Bronchial epithelial cell (primary cell): ENCODE measurements around the gene PYROXD2. TPM values are rescaled to one million over a fixed set of nuclear protein-coding genes. Genes with fewer than 3 reads are reported as not detected.
"Not testable (repeated sequence)": the region's sequence is repeated elsewhere in the genome, so short reads cannot be mapped to it uniquely, and the experiment has no call there.

Source experiments
- DNase-seq: peaks from one replicate; pipeline ENCODE4 v3.0.0-alpha.2; 2010; ENCODE audit warnings: low read depth
- FAIRE-seq: peaks from 2 replicates; lab custom pipeline; 2011; peaks lifted over from hg19 to GRCh38; lab: Jason Lieb, UNC
- H3K27me3 ChIP-seq: 2 replicates; pipeline ENCODE4 v1.5.1; 2011; ENCODE audit warnings: low read length; ENCODE audit not compliant: control insufficient read depth, insufficient read depth
- H3K36me3 ChIP-seq: 2 replicates; pipeline ENCODE4 v1.5.1; 2011; ENCODE audit warnings: low read length; ENCODE audit not compliant: control insufficient read depth, insufficient read depth
- H3K4me3 ChIP-seq: 2 replicates; pipeline ENCODE4 v1.5.1; 2011; ENCODE audit warnings: mild to moderate bottlenecking, low read depth, low read length, control low read depth
- CTCF ChIP-seq: IDR thresholded peaks from 2 replicates; pipeline ENCODE4 v1.5.1; 2011; ENCODE audit warnings: mild to moderate bottlenecking, moderate library complexity, low read length, control low read depth, inconsistent platforms; ENCODE audit not compliant: insufficient read depth, severe bottlenecking
- total RNA-seq: library from RNA; depleted of rRNA; stranded (reverse); fragments of >200 nt; gene quantifications from 2 replicates; pipeline ENCODE4 v1.2.1, GENCODE V29; 2014

Gene PYROXD2
- total RNA-seq, 1 donor from 2014 or later: 1.1 TPM

- no peak for FAIRE-seq
- Histone ChIP-seq H3K36me3 (no peaks in the 10 kb centered on the region), H3K4me3 (no peak overlapping the region), H3K27me3 (peaks cover 7% of the 10 kb centered on the region)
- DNase-seq: no peak
- TF ChIP-seq CTCF: no peak
These were observed 61.8 kb downstream of the PYROXD2 start for GRCh38 chr10:98353170-98353569.

GRCh38 chr10:98351831-98352402 is 63.1 kb downstream of the PYROXD2 start:
- H3K36me3 ChIP-seq: no peaks in the 10 kb centered on the region
- TF ChIP-seq CTCF: no peak
- H3K4me3 ChIP-seq: no peak overlapping the region
- DNase-seq: no peak
- peaks cover 7% of the 10 kb centered on the region for H3K27me3 ChIP-seq
- FAIRE-seq: no peak

GRCh38 chr10:98349508-98349922 is 65.5 kb downstream of the PYROXD2 start:
- no peak for FAIRE-seq

GRCh38 chr10:98346847-98347246 is 68.1 kb downstream of the PYROXD2 start:
- Histone ChIP-seq H3K27me3 (peaks cover 3% of the 10 kb centered on the region), H3K36me3 (no peaks in the 10 kb centered on the region), H3K4me3 (no peak overlapping the region)
- no peak for TF ChIP-seq CTCF
- DNase-seq: no peak
- FAIRE-seq: no peak

More at GRCh38 chr10:98349508-98349922, 65.5 kb downstream of the PYROXD2 start:
- no peak overlapping the region for H3K4me3 ChIP-seq
- H3K36me3 ChIP-seq: no peaks in the 10 kb centered on the region
- no peak for TF ChIP-seq CTCF
- no peak for DNase-seq
- peaks cover 7% of the 10 kb centered on the region for H3K27me3 ChIP-seq

- H3K27me3 ChIP-seq: no peaks in the 10 kb centered on the region
- TF ChIP-seq CTCF: no peak
- H3K4me3 ChIP-seq: no peak overlapping the region
- no peaks in the 10 kb centered on the region for H3K36me3 ChIP-seq
- FAIRE-seq (no peak), DNase-seq (peak; percentile 30)
These were observed 70.4 kb downstream of the PYROXD2 start for GRCh38 chr10:98344589-98345038.

- H3K27me3 ChIP-seq, FAIRE-seq, H3K36me3 ChIP-seq, H3K4me3 ChIP-seq, DNase-seq: not testable (repeated sequence)
These were observed 73.3 kb downstream of the PYROXD2 start for GRCh38 chr10:98341701-98342100.
